GM20431 (cell line): ENCODE results near the gene SEPTIN12.
"Not testable (repeated sequence)": the region's sequence is repeated elsewhere in the genome, so short reads cannot be mapped to it uniquely, and the experiment has no call there.

Experiments used
- in situ Hi-C: fragments of 300-500 bp; cut with MseI, MboI; formaldehyde crosslinking; loops from one replicate; pipeline ENCODE4 v1.15.0; 2020; ENCODE audit warnings: low sequenced_read_pairs; ENCODE audit not compliant: unreplicated experiment

Gene SEPTIN12

DNA sequence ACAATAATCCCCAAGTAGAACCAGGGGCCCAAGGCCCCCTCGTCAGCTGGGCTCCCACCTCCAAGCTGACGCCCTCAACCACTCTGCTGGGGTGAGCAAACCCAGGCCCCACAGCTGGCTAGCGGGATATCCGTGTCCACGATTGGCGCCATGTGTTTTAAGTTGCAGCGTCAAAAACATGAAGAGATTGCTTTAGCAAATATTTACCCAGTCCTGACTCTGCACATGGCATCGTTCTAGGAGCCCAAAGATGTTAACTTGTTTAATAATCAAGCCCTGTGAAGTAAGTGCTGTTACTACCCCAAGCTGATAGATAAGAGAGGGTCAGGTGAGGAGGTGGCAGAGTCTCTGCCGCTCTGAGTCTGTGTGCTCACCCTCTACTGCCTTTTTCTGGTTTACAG is 344 bp upstream of the SEPTIN12 start:
- in situ Hi-C loops: no loop called here

DNA sequence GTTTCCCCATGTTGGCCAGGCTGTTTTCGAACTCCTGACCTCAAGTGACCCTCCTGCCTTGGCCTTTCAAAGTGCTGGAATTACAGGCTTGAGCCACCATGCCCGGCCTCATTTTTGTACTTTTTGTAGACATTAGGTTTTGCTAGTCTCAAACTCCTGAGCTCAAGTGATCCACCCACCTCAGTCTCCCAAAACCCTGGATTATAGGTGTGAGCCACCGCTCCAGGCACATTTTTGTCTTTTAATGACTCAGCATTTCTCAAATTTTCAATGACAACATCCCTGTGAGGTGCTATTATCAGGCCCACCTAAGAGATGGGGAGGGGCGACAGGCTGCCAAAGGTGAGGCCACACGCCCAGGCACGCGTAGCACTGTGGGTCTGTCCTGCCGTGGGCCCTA is 1.1 kb downstream of the SEPTIN12 start:
- in situ Hi-C loops: no loop called here

DNA sequence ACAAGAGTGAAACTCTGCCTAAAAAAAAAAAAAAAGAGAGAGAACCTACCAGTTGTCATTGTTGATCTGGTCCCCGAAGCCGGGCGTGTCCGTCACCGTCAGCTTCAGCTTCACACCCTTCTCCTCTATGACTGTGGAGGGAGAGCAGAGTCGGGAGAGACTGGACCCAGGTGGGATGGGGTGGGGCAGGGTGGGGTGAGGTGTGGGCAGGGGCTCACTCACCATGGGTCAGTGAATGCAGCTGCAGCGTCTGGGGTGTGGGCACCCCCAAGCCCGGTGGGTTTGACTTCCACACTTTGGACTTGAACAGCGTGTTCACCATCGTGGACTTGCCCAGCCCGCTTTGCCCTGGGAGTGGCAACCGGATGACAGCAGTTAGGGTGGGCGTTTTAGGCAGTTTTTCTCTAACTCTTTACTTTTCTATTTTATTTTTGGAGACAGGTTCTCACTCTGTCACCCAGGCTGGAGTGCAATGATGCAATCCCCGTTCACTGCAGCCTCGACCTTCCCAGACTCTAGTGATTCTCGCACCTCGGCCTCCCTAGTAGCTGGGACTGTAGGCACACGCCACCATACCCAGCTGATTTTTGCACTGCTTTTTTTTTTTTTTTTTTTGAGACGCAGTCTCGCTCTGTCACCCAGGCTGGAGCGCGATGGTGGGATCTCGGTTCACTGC is 2.2 kb downstream of the SEPTIN12 start:
- in situ Hi-C loops: no loop called here

DNA sequence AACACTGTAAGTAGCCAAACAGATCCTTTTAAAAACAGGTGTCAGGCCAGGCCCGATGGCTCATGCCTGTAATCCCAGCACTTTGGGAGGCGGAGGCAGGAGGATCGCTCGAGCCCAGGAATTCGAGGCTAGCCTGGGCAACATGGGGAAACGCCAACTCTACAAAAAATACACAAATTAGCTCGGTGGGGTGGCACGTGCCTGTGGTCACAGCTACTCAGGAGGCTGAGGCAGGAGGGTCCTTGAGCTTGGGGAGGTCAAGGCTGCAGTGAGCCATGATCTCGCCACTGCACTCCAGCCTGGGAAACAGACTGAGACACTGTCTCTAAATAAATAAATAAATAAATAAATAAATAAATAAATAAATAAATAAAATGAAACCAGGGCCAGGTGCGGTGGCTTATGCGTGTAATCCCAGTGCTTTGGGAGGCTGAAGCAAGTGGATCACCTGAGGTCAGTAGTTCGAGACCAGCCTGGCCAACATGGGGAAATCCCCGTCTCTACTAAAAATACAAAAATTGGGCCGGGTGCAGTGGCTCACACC is 3.6 kb downstream of the SEPTIN12 start:
- in situ Hi-C loops: not testable (repeated sequence)

DNA sequence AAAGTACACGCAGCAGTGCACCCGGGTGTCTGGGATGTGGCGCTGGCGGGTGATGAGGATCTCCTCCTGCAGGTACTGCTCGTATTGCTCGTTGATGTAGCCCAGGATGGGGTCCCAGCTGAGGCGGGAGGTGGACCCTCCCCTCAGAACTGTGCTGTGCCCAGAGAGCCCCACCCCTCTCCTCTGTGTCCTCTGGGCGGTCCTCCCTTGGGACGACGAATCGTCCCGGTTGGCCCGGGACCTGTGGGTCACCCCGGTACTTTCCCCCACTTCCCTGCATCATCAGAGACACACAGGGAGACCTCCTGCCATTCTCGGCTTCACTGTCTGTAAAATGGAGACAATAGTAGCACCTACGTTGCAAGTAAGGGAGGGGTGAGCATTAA is 4.2 kb downstream of the SEPTIN12 start:
- in situ Hi-C loops: no loop called here

DNA sequence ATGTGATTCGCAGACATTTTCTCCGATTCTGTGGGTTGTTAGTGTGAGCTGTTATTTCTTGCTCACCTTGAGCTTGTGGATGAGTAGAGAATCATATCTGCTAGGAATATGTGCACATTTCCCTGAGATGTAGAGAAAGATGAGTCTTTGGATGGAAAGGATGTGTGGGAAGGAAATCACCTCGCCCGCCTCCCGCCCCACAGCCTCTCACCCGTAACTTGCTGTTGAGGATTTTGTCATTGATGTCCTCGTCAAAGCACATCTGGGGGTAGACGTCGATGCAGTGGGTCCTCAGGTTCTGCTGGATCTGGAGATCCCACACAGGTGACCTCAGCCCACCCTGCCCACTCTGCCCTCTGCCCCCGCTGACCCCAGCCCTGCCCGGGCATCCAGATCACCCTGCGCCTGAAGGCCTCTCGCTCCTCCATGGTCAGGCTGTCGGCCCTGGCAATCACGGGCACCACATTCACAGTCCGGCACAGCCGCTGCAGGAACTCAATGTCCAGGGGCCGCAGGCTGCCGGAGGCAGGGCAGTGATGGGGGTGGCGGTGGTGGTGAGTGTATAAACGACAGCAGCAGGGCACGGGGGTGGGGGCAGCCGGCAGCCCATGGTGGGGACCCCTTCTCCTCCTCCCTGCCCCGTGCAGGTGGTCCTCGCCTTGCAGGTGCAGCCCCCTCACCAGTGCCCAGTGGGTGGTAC is 4.7 kb downstream of the SEPTIN12 start:
- in situ Hi-C loops: no loop called here

DNA sequence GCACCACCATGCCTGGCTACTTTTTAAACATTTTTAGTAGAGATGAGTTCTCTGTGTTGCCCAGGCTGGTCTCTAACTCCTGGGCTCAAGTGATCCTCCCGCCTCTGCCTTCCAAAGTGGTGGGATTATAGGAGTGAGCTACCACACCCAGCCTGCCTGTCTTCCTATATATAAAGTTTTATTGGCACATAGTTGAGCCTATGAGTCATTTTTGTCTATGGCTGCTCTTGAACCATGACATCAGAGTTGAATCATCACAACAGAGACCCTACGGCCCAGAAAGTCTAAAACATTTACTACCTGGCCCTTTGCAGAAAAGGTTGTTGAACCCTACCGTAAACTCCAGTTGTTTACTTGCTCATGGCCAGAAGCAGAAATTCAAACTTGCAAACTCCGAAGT is 7.9 kb downstream of the SEPTIN12 start:
- in situ Hi-C loops: no loop called here

DNA sequence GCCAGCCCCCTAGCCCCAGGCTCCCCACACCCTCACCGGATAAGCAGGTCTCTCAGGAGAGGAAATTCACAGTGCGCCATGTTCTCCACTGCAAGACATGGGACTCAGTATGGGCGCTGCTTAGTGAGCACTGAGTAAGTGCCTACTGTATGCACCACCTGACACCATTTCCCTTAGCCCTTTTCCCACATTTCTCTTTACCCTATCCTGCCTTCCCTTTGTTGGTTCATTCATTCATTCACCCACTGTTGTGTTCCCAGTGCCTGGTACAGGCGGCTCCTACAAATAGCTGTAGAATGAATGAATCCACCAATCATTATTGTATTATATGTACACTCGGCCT is 10.1 kb downstream of the SEPTIN12 start:
- in situ Hi-C loops: no loop called here

DNA sequence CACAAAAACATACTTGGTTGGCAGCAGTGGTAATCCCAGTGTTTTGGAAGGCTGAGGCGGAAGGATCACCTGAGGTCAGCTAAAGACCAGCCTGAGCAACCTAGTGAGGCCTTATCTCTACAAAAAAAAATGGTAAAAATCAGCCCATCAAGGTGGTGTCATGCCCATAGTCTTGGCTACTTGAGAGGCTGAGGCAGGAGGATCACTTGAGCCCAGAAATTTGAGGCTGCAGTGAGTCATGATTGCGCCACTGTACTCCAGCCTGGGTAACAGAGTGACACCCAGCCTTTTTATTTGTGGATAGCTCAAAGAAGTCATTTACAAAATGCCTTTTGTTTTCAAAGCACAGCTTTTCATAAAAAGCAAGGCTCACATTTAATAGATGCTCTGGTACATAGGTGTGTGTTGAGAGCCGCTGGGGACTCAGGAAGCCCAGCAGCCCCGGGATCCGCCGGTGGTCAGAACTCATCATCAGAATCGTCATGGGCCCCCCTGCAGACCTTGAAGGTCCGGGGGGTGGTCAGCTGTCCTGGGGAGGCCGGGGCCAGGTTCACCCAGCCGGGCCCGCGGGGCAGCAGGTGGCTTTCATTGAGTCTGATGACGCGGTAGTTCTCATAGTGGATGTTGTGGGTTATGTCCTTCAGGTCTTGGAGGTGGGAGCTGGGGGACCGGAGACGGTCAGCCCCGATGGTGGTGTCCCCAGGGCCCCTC is 10.7 kb downstream of the SEPTIN12 start:
- in situ Hi-C loops: no loop called here

DNA sequence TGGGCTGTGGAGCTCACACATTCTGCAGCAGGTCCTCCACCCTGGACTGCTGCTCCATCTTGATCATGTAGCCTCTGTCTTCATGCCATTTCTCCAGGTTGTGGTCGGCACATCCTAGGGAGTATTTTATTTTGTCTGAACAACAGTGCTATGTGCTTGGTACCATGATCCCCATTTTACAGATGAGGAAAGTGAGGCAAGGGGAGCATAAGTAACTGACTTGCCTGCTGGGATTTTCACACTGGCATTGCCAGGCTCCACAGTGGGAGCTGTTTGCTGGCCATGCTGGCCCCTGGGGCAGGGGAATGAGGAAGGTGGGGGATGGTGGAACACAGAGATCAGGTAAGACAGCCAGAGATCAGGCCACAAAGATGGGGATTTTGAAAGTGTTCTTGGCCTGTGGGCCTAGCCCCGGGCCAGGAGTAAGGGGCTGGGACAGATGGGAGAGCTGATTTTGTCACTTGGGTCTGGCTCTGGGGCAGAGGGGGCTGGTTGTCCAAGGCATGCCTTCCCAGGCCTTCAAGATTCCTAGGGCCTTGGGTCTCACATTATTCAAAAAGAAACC is 11.9 kb downstream of the SEPTIN12 start:
- in situ Hi-C loops: no loop called here

DNA sequence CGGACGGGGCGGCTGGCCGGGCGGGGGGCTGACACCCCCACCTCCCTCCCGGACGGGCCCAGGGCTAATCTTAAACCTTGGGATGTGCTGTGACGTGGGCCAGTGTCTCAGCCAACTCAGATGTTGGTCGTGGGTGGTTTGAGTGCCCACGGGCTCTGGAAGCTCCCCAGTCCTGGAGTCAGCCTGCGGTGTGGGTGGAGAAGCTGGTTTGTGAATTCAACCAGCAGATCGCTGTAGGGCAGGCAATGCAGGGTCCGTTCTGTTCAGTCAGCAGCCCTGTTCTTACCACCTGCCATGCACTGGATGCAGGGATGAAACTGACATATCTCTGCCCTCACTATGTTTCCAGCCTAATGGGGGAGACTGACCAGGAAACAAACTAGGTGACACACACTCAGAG is 13.1 kb downstream of the SEPTIN12 start:
- in situ Hi-C loops: no loop called here

DNA sequence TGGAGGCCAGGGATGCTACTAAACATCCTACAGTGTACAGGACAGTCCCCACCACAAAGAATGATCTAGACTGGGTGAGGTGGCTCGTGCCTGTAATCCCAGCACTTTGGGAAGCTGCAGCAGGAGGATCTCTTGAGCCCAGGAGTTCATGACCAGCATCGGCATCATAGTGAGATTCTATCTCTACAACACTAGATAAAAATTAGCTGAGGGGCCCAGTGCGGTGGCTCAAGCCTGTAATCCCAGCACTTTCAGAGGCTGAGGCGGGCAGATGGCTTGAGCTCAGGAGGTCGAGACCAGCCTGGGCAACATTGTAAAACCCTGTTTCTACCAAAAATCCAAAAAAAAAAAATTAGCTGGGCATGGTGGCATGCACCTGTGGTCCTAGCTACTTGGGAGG is 15.8 kb downstream of the SEPTIN12 start:
- in situ Hi-C loops: no loop called here

DNA sequence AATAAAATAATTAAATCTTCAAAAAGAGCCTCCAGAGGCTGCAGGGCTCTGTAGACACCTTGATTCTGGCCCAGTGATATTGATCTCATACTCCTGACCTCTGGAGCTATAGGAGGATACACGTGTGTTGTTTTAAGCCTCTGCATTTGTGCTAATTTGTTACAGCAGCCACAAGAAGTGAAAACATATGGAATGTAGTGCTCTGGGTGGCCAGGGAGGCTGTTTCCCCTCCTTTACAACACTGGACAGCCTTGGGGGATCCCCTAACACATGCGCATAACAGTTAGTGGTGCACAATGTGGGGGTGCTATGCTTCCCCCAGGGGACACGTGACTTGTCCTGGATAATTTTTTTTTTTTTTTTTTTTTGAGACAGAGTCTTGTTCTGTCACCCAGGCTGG is 16.5 kb downstream of the SEPTIN12 start:
- in situ Hi-C loops: no loop called here

DNA sequence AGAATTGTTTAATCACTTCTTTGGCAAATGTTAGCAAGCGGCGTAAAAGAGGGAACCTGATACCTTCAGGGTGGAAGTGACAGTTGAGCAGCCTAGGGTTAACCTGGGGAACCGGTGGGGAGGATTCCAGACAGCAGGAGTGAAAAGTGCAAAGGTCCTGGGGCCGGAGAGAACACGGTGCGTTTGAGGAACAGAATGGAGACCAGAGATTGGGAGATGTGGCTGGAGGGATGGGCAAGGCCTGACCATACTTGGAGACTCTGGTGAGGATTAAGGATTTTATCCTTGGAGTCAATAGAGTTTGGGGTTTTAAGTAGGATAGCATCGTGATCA is 18.9 kb downstream of the SEPTIN12 start:
- in situ Hi-C loops: no loop called here

DNA sequence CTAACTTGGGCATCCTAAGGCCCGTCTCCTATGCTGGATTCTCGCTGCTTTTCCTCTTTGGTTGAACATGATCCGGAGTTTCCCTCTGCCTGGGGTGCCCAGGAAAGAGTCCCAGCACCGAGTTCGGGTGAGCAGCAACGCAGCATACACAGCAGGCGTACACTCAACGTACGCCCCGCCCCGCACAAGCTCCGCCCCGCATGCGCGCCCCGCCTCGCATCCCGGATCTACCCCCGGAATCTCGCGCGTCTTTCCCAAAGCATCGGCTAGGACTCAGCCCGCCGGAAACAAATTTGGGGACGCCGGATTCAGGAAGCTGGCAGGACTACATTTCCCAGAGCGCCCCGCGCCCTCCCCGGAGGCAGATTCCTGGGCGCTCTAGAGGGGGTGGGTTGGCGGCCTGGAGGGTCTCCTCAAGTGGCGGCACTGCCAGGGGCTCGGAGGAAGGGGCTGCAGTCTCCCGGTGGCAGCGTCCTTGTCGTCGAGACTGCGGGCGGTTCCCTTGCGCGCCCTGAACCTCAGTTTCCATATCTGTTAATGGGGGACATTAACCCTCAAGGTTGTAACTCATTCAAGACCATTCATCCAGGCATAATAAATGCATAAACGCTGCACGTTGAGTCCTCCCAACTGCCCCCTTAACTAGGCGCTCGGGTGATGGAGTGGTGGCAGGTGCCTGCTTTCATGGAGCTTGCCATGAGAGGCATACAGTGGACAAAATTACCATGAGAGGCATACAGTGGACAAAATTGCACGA is 19.4 kb downstream of the SEPTIN12 start:
- in situ Hi-C loops: no loop called here

DNA sequence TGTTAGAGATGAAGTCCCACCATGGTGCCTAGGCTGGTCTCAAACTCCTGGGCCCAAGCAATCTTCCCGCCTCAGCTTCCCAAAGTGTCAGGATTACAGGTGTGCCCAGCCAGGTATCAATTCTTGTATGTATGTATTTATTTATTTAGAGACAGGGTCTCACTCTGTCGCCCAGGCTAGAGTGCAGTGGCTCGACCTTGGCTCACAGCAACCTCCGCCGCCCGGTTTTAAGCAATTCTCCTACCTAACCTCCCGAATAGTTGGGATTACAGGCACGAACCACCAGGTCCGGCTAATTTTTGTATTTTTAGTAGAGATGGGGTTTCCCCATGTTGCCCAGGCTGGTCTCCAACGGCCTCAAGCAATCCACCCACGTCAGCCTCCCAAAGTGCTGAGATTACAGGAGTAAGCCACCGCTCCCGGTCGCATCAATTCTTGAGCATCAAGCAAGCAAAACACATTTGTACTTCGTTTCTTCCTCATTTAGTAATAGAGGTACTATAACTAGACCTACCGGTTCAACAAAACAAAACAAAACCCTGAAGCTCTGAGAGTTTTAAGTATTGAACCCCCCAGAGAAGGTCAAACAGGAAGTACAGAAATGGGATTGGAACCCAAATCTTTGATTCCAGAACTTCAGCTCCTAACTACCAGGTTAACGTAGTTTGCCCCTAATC is 20.1 kb downstream of the SEPTIN12 start:
- in situ Hi-C loops: no loop called here

DNA sequence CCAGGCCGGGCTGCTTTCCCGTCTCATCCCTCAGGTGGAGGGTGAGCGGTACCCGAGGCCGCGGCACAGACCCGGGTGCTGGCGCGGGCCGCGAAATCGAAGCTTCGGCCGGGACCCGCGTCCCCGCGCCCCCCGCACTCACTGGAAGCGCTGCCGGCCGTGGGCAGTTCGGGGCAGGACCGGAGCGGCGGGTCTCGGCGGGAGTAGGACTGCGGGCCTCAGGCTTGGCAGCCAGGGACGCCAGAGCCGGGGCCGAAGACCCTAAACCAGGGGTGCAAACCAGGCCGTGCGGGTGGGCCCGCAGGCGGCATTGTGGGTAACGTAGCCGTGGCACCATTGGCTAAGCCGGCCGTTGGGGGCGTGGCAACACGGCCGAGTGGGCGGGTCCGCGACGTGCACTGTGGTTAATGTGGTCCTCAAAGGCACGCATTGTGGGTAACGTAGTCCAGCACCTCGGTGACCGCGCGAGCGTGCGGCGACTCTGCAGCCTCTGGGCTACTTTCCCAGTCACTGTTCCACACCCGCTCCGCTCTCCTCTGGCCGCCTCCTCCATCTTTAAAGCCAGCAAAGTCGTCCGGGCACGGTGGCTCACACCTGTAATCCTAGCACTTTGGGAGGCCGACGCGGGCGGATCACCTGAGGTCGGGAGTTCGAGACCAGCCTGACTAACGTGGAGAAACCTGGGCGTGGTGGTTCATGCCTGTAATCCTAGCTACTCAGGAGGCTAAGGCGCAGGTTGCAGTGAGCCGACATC is 21.1 kb downstream of the SEPTIN12 start, which contains the start of gene ZNF500:
TSS of gene ZNF500 (minus strand) at position 288 of the 754 bp plus-strand sequence. CDS start 1,184 bp downstream, outside the sequence.
- in situ Hi-C loops: no loop called here

DNA sequence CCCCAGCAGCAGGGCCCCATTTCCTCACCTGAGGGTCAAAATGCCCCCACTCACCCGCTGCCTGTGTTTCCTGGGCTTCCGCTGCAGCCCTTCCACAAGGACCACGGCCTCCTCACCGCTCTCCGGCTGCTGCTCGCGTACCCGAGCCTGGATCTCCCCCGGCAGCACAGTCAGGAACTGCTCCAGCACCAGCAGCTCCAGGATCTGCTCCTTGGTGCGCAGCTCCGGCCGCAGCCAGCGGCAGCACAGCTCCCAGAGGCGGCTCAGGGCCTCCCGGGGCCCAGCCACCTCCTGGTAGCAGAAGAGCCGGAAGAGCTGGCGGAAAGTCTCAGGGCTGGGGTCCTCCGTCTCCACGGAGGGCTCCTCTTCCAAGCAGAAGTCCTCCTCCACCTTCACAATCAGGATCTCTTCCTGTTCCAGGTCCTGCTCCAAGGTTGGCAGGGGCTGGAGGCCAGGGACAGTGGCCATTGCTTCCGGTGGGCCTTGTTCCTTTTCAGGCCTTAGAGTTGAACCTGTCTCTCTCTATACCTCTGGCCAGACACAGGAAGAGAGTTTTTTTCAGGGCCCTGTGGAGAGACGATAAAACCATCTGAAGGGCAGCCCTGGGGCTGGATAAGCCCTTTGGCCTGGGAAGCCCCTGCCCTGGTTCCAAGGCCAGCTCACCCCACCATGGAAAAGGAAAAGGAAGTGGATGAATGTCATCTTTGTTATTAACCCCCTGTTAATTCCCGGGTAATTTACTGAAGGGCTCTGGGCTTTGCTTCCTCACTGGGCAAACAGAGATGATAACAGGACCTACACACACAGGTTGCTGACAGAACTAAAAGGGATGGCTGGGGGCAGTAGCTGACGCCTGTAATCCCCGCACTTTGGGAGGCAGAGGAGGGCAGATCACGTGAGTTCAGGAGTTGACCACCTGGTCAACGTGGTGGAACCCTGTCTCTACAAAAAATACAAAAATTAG is 22.4 kb downstream of the SEPTIN12 start:
- in situ Hi-C loops: no loop called here
